Heart left ventricle (tissue), 16 donors: ENCODE data around the gene KLF7. TPM values are rescaled to one million over a fixed set of nuclear protein-coding genes. Genes with fewer than 3 reads are reported as not detected.
A peak's percentile ranks its signal among the peaks of the same experiment; 100 is the strongest.

Experiments
- ATAC-seq, 4 donors: fragments of 200-7000 bp; cut with Tn5 transposase; one replicate each; pipeline ENCODE4 v1.9.1; 2020 to 2022; ENCODE audit warnings: moderate library complexity in 4 of 4, mild to moderate bottlenecking in 3 of 4, moderate number of reproducible peaks in 1 of 4
- DNase-seq, 5 donors: peaks; one replicate each; pipeline ENCODE4 v3.0.0-alpha.2; 2020
- H3K27ac ChIP-seq, 12 donors: fragments of 200-600 bp; sonication (generic) in 4 of 12; one replicate each; pipeline versions ENCODE4 v1.5.0 to v1.8.0; 2016 to 2022; ENCODE audit warnings: mild to moderate bottlenecking in 2 of 12
- H3K27me3 ChIP-seq, 9 donors: fragments of 200-600 bp; sonication (generic) in 2 of 9; one replicate each; pipeline versions ENCODE4 v1.5.1 to v1.8.0; 2016 to 2022; ENCODE audit warnings: mild to moderate bottlenecking in 3 of 9
- H3K36me3 ChIP-seq, 9 donors: fragments of 200-600 bp; sonication (generic) in 2 of 9; one replicate each; pipeline versions ENCODE4 v1.5.0 to v1.8.0; 2018 to 2022; ENCODE audit warnings: mild to moderate bottlenecking in 2 of 9
- H3K4me1 ChIP-seq, 12 donors: fragments of 200-600 bp; sonication (generic) in 4 of 12; one replicate each; pipeline versions ENCODE4 v1.5.0 to v1.8.0; 2016 to 2022; ENCODE audit warnings: mild to moderate bottlenecking in 3 of 12
- H3K4me3 ChIP-seq, 12 donors: fragments of 200-600 bp; sonication (generic) in 4 of 12; one replicate each; pipeline versions ENCODE4 v1.5.0 to v1.8.0; 2017 to 2022; ENCODE audit warnings: mild to moderate bottlenecking in 9 of 12, moderate library complexity in 4 of 12
- H3K9me3 ChIP-seq, 12 donors: fragments of 200-600 bp; sonication (generic) in 4 of 12; one replicate each; pipeline versions ENCODE4 v1.5.0 to v1.8.0; 2016 to 2022; ENCODE audit warnings: mild to moderate bottlenecking in 1 of 12
- POLR2A ChIP-seq, 2 donors: fragments of 450-650 bp; IDR thresholded peaks; one replicate each; pipeline ENCODE4 v1.6.1; 2017; ENCODE audit warnings: antibody characterized with exemption in 2 of 2, mild to moderate bottlenecking in 2 of 2, moderate library complexity in 2 of 2
- WGBS, 4 donors: extraction: QIAGEN DNeasy Blood & Tissue Kit in 2 of 4; methylation state at CpG; one replicate each; pipeline versions ENCODE4 v1.1.5 to v1.1.7; 2013 to 2018; 5-methylcytosine and 5-hydroxymethylcytosine counted together
- intact Hi-C, 10 donors: fragments of 100-400 bp; cut with DNase I; formaldehyde crosslinking; loops; one replicate each; pipeline versions ENCODE4 v1.11.1 to v1.14.2; 2022
- polyA plus RNA-seq, 2 donors: library from polyadenylated mRNA; stranded (reverse); fragments of 200-250 nt; gene quantifications; one replicate each; pipeline ENCODE4 v1.2.3, GENCODE V29; 2013
- total RNA-seq, 9 donors: library from RNA; depleted of rRNA in 2 of 9; stranded (reverse); fragments of >200 nt in 2 of 9; fragmentation: NEBNext Ultra II Directional in 3 of 9; extraction: Animal tissue kit (Norgen Biotek cat#: 25700) in 3 of 9; gene quantifications; one replicate each; pipeline versions ENCODE4 v1.1.0 to v1.2.4, GENCODE V29; 2016 to 2023
- TF ChIP-seq, protein P1 (sequence below), 12 donors: fragments of 200-600 bp; sonication (generic) in 4 of 12; IDR thresholded peaks; one replicate each; pipeline versions ENCODE4 v1.5.0 to v1.8.0; 2018 to 2022; ENCODE audit warnings: antibody characterized with exemption in 12 of 12, mild to moderate bottlenecking in 5 of 12
- donor health status: ischemic (EF 13 %, LVEDD 7.1; RV severe dilation, severe dysfunction).
- donor health status: healthy with polysubstance abuse.
- donor health status: DM: no; HTN: yes; CAD: no.
- donor health status: DM: no; HTN: no; CAD: no.
- donor health status: ischemic (EF 25% LVEDD 6.9; RV normal size, moderate dysfunction).
- donor health status: ischemic (EF 25% LVEDD 5.7; RV mildly dilated, moderate dysfunction).
- donor health status: healthy.
- donor health status: DM: yes; HTN: yes; CAD: no.
- donor health status: ischemic (EF 35%, LVEDD 5.7; RV mildly dilated, moderate dysfunction).
- donor health status: nonischemic (EF 11% LVEDD 7.7; RV severe dilation, severe dysfunction).
- donor health status: DM: yes; HTN: yes; CAD: no.
- donor health status: PGD.
- donor health status: ischemic (EF 29% LVEDD 5.4; RV normal size, mild dysfunction).
- donor health status: nonischemic (EF 23%, LVEDD 6.1; RV moderate dilation, normal function).

The KLF7 gene
- total and polyA plus RNA-seq, 11 donors = 5.0 to 49.8 (median 26.2) TPM

- ATAC-seq = no peak
- Histone ChIP-seq H3K27ac (peak overlapping the region in 10 of 12 donors; percentile 4 to 65 (median 32)), H3K36me3 (peaks cover 0 to 49% (median 27%) of the 10 kb centered on the region in 9 donors), H3K4me1 (peaks cover 14 to 75% (median 40%) of the 10 kb centered on the region in 12 donors), H3K4me3 (no peak overlapping the region), H3K9me3 (peaks cover 0 to 11% (median 3%) of the 10 kb centered on the region in 12 donors), H3K27me3 (no peaks in the 10 kb centered on the region)
- WGBS, 4 donors = 85 to 90% (median 88%) methylated on average over 5 of the region's 5 CpGs
- DNase-seq = no peak
- intact Hi-C loops = no loop called here
- TF ChIP-seq, protein P1, sequence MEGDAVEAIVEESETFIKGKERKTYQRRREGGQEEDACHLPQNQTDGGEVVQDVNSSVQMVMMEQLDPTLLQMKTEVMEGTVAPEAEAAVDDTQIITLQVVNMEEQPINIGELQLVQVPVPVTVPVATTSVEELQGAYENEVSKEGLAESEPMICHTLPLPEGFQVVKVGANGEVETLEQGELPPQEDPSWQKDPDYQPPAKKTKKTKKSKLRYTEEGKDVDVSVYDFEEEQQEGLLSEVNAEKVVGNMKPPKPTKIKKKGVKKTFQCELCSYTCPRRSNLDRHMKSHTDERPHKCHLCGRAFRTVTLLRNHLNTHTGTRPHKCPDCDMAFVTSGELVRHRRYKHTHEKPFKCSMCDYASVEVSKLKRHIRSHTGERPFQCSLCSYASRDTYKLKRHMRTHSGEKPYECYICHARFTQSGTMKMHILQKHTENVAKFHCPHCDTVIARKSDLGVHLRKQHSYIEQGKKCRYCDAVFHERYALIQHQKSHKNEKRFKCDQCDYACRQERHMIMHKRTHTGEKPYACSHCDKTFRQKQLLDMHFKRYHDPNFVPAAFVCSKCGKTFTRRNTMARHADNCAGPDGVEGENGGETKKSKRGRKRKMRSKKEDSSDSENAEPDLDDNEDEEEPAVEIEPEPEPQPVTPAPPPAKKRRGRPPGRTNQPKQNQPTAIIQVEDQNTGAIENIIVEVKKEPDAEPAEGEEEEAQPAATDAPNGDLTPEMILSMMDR (IDR thresholded peaks at IDR 0.05) = no peak
- no peak for TF ChIP-seq POLR2A (IDR thresholded peaks at IDR 0.05)
These were observed 43.0 kb downstream of the KLF7 start for GRCh38 chr2:207122651-207123334.

- peak in 1 of 5 donors; percentile 47 for DNase-seq
- Histone ChIP-seq H3K4me1 (peaks cover 14 to 79% (median 40%) of the 10 kb centered on the region in 12 donors), H3K27ac (peak overlapping the region in 10 of 12 donors; percentile 4 to 55 (median 21))
These were observed 44.0 kb downstream of the KLF7 start for GRCh38 chr2:207121784-207122183.

GRCh38 chr2:207119048-207119447 is 46.7 kb downstream of the KLF7 start:
- WGBS, 4 donors = 75 to 81% (median 76%) methylated on average over 4 of the region's 4 CpGs
- ATAC-seq = no peak

More at GRCh38 chr2:207121784-207122183, 44.0 kb downstream of the KLF7 start:
- Histone ChIP-seq H3K36me3 (peaks cover 0 to 49% (median 27%) of the 10 kb centered on the region in 9 donors), H3K27me3 (no peaks in the 10 kb centered on the region), H3K9me3 (peaks cover 0 to under 1% (median 0%) of the 10 kb centered on the region in 12 donors), H3K4me3 (no peak overlapping the region)
- intact Hi-C loops = no loop called here
- TF ChIP-seq POLR2A (IDR thresholded peaks at IDR 0.05) = no peak
- TF ChIP-seq, protein P1 (IDR thresholded peaks at IDR 0.05) = no peak
- WGBS, 4 donors = 34 to 53% (median 43%) methylated on average over 1 of the region's 1 CpG
- ATAC-seq = peak; percentile 48 to 78 (median 70)

DNA sequence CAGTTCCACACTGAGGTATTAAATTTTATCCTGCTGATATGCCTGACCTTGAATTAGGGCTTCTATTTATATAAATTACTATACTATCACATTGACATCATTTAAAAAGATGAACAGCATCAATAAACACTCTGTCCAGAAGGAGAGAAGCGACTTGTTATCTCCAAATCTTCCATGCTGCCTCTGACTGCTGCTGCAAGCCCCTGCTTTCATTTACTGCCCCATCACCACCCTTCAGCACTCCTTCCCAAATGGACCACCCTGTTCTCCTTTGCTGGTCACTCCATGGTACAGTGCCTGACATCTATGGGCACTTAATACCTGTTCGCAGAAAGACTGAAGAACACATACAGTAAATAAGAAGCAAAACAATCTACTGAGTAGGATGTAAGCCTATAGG is 48.1 kb downstream of the KLF7 start:
- ATAC-seq (no peak), DNase-seq (no peak)
- intact Hi-C loops = no loop called here
- Histone ChIP-seq H3K27ac (no peak overlapping the region), H3K9me3 (no peaks in the 10 kb centered on the region), H3K27me3 (no peaks in the 10 kb centered on the region), H3K4me3 (no peak overlapping the region), H3K36me3 (peaks cover 0 to 35% (median 14%) of the 10 kb centered on the region in 9 donors), H3K4me1 (peaks cover 9 to 70% (median 44%) of the 10 kb centered on the region in 12 donors)
- TF ChIP-seq POLR2A (IDR thresholded peaks at IDR 0.05) = no peak
- TF ChIP-seq, protein P1 (IDR thresholded peaks at IDR 0.05) = no peak
- WGBS, 4 donors = 78 to 87% (median 84%) methylated on average over 2 of the region's 2 CpGs

More at GRCh38 chr2:207119048-207119447, 46.7 kb downstream of the KLF7 start:
- Histone ChIP-seq H3K4me1 (peaks cover 14 to 83% (median 55%) of the 10 kb centered on the region in 12 donors), H3K4me3 (no peak overlapping the region), H3K27me3 (no peaks in the 10 kb centered on the region), H3K27ac (no peak overlapping the region), H3K9me3 (no peaks in the 10 kb centered on the region), H3K36me3 (peaks cover 0 to 46% (median 24%) of the 10 kb centered on the region in 9 donors)
- DNase-seq = no peak
- TF ChIP-seq POLR2A (IDR thresholded peaks at IDR 0.05) = no peak
- TF ChIP-seq, protein P1 (IDR thresholded peaks at IDR 0.05) = no peak
- intact Hi-C loops = no loop called here
